Hepatocyte (in vitro differentiated cells): Measurements from ENCODE around the gene ZNF189.

Experiments used
- EZH2 ChIP-seq: fragments of 200-600 bp; sonication (generic); IDR thresholded peaks from 2 replicates; pipeline ENCODE4 v1.6.1; 2016; ENCODE audit warnings: antibody characterized with exemption, mild to moderate bottlenecking, borderline replicate concordance
- EZH2phosphoT487 ChIP-seq: fragments of 200-600 bp; sonication (generic); IDR thresholded peaks from one replicate; pipeline ENCODE4 v1.6.1; 2018; ENCODE audit warnings: antibody characterized with exemption, mild to moderate bottlenecking, low read depth, moderate library complexity; ENCODE audit not compliant: unreplicated experiment, severe bottlenecking
- TF ChIP-seq, protein P1 (sequence below): fragments of 200-600 bp; sonication (generic); IDR thresholded peaks from 2 replicates; pipeline ENCODE4 v1.5.1; 2016; ENCODE audit warnings: antibody characterized with exemption, mild to moderate bottlenecking; ENCODE audit not compliant: poor library complexity

DNA sequence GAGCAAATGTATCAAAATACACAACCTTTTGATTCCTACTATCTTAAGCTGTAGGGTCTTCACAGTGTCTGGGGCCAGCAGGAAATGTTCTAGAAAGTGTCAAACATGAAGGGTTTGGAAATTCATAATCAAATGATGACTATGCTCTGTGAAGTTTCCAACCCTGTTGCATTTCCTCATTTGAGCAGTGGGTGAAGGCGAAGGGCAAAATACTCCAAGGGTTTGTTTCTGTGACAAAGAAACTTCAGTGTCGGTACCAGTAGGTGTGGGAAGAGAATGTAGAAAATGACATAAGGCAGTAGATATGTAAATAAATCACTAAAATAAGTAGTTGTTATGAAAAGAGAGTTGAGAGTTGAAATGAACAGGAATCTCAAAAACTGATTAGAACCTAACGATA lies 36.3 kb downstream of the ZNF189 start:
- TF ChIP-seq, protein P1, sequence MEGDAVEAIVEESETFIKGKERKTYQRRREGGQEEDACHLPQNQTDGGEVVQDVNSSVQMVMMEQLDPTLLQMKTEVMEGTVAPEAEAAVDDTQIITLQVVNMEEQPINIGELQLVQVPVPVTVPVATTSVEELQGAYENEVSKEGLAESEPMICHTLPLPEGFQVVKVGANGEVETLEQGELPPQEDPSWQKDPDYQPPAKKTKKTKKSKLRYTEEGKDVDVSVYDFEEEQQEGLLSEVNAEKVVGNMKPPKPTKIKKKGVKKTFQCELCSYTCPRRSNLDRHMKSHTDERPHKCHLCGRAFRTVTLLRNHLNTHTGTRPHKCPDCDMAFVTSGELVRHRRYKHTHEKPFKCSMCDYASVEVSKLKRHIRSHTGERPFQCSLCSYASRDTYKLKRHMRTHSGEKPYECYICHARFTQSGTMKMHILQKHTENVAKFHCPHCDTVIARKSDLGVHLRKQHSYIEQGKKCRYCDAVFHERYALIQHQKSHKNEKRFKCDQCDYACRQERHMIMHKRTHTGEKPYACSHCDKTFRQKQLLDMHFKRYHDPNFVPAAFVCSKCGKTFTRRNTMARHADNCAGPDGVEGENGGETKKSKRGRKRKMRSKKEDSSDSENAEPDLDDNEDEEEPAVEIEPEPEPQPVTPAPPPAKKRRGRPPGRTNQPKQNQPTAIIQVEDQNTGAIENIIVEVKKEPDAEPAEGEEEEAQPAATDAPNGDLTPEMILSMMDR, result no peak
- TF ChIP-seq EZH2phosphoT487 (no peak), EZH2 (no peak)
